ENCODE data around the gene CCND3. TPM values are rescaled to one million over a fixed set of nuclear protein-coding genes. Genes with fewer than 3 reads are reported as not detected.

Gene CCND3
- total and polyA plus RNA-seq, 2 of the 13 experiments (the other 11 are each of a cell fraction or from before 2014, with no cell fraction given): 4.3 to 7.2 TPM

- TF ChIP-seq SP140L (CRISPR knock-in tag; IDR thresholded peaks at IDR 0.05; ENCODE audit: borderline replicate concordance) (peak; percentile 56; the same call in 1 of the 2 replicates), ZNF773 (CRISPR knock-in tag; IDR thresholded peaks at IDR 0.05; ENCODE audit: borderline replicate concordance) (no peak; the same call in 1 of the 2 replicates), MEF2D (CRISPR knock-in tag; IDR thresholded peaks at IDR 0.05) (no peak; the same call in 1 of the 2 replicates), ZNF232 (CRISPR knock-in tag; IDR thresholded peaks at IDR 0.05; ENCODE audit: borderline replicate concordance) (peak; percentile 47), ZNF274 (CRISPR knock-in tag; IDR thresholded peaks at IDR 0.05) (peak; percentile 61), E2F1 (CRISPR knock-in tag; IDR thresholded peaks at IDR 0.05) (peak; percentile 77), ZNF468 (CRISPR knock-in tag; IDR thresholded peaks at IDR 0.05) (no peak), EP300 (IDR thresholded peaks at IDR 0.05; ENCODE audit: low read depth in 2 of 2, low read length in 2 of 2) (no peak; a peak in 1 of 4 replicates), EP300 (CRISPR knock-in tag; IDR thresholded peaks at IDR 0.05; ENCODE audit: borderline replicate concordance) (peak; percentile 40; the same call in 1 of the 2 replicates), ZNF567 (CRISPR knock-in tag; IDR thresholded peaks at IDR 0.05; ENCODE audit: borderline replicate concordance) (no peak; the same call in none of the 2 replicates), RARG (CRISPR knock-in tag; IDR thresholded peaks at IDR 0.05; ENCODE audit: low read depth) (no peak), ZNF629 (CRISPR knock-in tag; conservative IDR thresholded peaks at IDR 0.05) (0 out of 2 replicates have a peak, but pooled peaks have one; percentile 32), GMEB1 (CRISPR knock-in tag; IDR thresholded peaks at IDR 0.05; ENCODE audit: borderline replicate concordance) (peak; percentile 81), REST (IDR thresholded peaks at IDR 0.05; ENCODE audit: borderline replicate concordance in 1 of 2, low read depth in 1 of 2, low read length in 2 of 2) (peak in 1 of 2 experiments; percentile 35; a peak in 1 of 4 replicates), TAF1 (CRISPR knock-in tag; IDR thresholded peaks at IDR 0.05) (peak; percentile 43; the same call in 1 of the 2 replicates), ZFY (CRISPR knock-in tag; IDR thresholded peaks at IDR 0.05) (peak; percentile 87), FOSL1 (CRISPR knock-in tag; IDR thresholded peaks at IDR 0.05; ENCODE audit: borderline replicate concordance) (peak; percentile 49; the same call in 1 of the 2 replicates), IRF9 (CRISPR knock-in tag; IDR thresholded peaks at IDR 0.05; ENCODE audit: borderline replicate concordance) (peak; percentile 63; the same call in 1 of the 2 replicates), TSC22D2 (CRISPR knock-in tag; IDR thresholded peaks at IDR 0.05; ENCODE audit: borderline replicate concordance) (peak; percentile 84), ATF1 (CRISPR knock-in tag; IDR thresholded peaks at IDR 0.05) (peak; percentile 100)
Observed at GRCh38 chr6:41920921-41921711, 20.5 kb downstream of the CCND3 start, which contains the start of the genes BYSL and MED20 (continued).
